DND-41 (cell line): ENCODE measurements around the gene MAG.

Experiments used
- CTCF ChIP-seq: IDR thresholded peaks from 2 replicates; pipeline ENCODE4 v1.5.1; 2012; ENCODE audit warnings: borderline replicate concordance, low read length, moderate library complexity, mild to moderate bottlenecking; ENCODE audit not compliant: poor library complexity, severe bottlenecking; ENCODE audit errors: extremely low read depth
- EZH2 ChIP-seq: IDR thresholded peaks from 3 replicates; pipeline ENCODE4 v1.6.1; 2012; ENCODE audit warnings: borderline replicate concordance, low read depth, mild to moderate bottlenecking, moderate library complexity, low read length, inconsistent platforms; ENCODE audit not compliant: severe bottlenecking

DNA sequence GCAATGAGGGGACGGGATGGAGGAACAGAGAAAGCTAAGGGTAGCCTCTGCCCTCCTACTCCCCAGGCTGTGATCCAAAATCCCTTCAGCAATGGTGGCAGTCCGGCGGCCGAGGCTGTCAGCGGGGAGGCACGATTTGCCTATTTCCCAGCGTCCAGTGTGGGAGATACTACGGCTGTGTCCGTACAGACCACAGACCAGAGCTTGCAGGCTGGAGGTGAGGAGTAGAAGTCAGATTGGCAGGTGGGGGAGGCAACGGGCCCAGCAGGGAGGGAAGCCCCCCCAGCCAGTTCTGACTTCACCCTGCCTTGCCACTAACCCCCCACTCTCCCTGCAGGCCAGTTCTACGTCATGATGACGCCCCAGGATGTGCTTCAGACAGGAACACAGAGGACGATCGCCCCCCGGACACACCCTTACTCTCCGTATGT lies 21.6 kb upstream of the MAG start:
- TF ChIP-seq CTCF (no peak), EZH2 (no peak)
